Neural progenitor cell (in vitro differentiated cells): ENCODE measurements around the gene KIT. TPM values are rescaled to one million over a fixed set of nuclear protein-coding genes. Genes with fewer than 3 reads are reported as not detected.

Experiments
- DNase-seq: peaks from one replicate; pipeline ENCODE4 v3.0.0-alpha.2; 2016; ENCODE audit warnings: low spot score
- H2AFZ ChIP-seq: fragments of 200-600 bp; sonication (generic); replicated peaks from 2 replicates; pipeline ENCODE4 v1.6.1; 2016; ENCODE audit warnings: antibody characterized with exemption
- H3F3A ChIP-seq: fragments of 200-600 bp; sonication (generic); 2 replicates; pipeline ENCODE4 v1.6.1; 2016; ENCODE audit warnings: antibody characterized with exemption, low read depth
- H3K27ac ChIP-seq: fragments of 200-600 bp; sonication (generic); 2 replicates; pipeline ENCODE4 v1.5.1; 2016; ENCODE audit warnings: mild to moderate bottlenecking
- H3K27me3 ChIP-seq: fragments of 200-600 bp; sonication (generic); 2 replicates; pipeline ENCODE4 v1.6.1; 2016; ENCODE audit warnings: mild to moderate bottlenecking, moderate library complexity
- H3K36me3 ChIP-seq: fragments of 200-600 bp; sonication (generic); 2 replicates; pipeline ENCODE4 v1.5.1; 2016
- H3K4me1 ChIP-seq: fragments of 200-600 bp; sonication (generic); 2 replicates; pipeline ENCODE4 v1.6.1; 2016; ENCODE audit warnings: mixed run types
- H3K4me2 ChIP-seq: fragments of 200-600 bp; sonication (generic); 2 replicates; pipeline ENCODE4 v1.6.1; 2016
- H3K4me3 ChIP-seq: fragments of 200-600 bp; sonication (generic); 2 replicates; pipeline ENCODE4 v1.5.1; 2016
- H3K79me2 ChIP-seq: fragments of 200-600 bp; sonication (generic); 2 replicates; pipeline ENCODE4 v1.6.1; 2016; ENCODE audit warnings: low read depth
- H3K9ac ChIP-seq: fragments of 200-600 bp; sonication (generic); 2 replicates; pipeline ENCODE4 v1.6.1; 2016
- H3K9me3 ChIP-seq: fragments of 200-600 bp; sonication (generic); 2 replicates; pipeline ENCODE4 v1.5.1; 2016; ENCODE audit warnings: low read depth
- H4K20me1 ChIP-seq: fragments of 200-600 bp; sonication (generic); 2 replicates; pipeline ENCODE4 v1.6.1; 2016; ENCODE audit warnings: low read depth
- H3K27ac Mint-ChIP-seq: 3 replicates; pipeline ENCODE4 v1.8.0; 2021; ENCODE audit warnings: mixed read lengths
- H3K27me3 Mint-ChIP-seq: 2 replicates; pipeline ENCODE4 v1.8.0; 2022; ENCODE audit warnings: low read depth, mild to moderate bottlenecking, inconsistent platforms, moderate library complexity, mixed read lengths; ENCODE audit not compliant: insufficient read depth
- H3K36me3 Mint-ChIP-seq: 3 replicates; pipeline ENCODE4 v1.8.0; 2021; ENCODE audit warnings: mixed read lengths
- H3K4me1 Mint-ChIP-seq: 3 replicates; pipeline ENCODE4 v1.8.0; 2021; ENCODE audit warnings: mixed read lengths
- H3K4me3 Mint-ChIP-seq: 3 replicates; pipeline ENCODE4 v1.8.0; 2021; ENCODE audit warnings: mild to moderate bottlenecking, moderate library complexity, mixed read lengths
- H3K9me3 Mint-ChIP-seq: 3 replicates; pipeline ENCODE4 v1.8.0; 2020; ENCODE audit warnings: mixed read lengths
- CTCF ChIP-seq: fragments of 200-600 bp; sonication (generic); IDR thresholded peaks from 2 replicates; pipeline ENCODE4 v1.5.1; 2017; ENCODE audit warnings: antibody characterized with exemption, mild to moderate bottlenecking
- EZH2 ChIP-seq: fragments of 200-600 bp; sonication (generic); IDR thresholded peaks from 2 replicates; pipeline ENCODE4 v1.6.1; 2017; ENCODE audit warnings: antibody characterized with exemption, mild to moderate bottlenecking, moderate library complexity
- EZH2phosphoT487 ChIP-seq: fragments of 200-600 bp; sonication (generic); IDR thresholded peaks from 2 replicates; pipeline ENCODE4 v1.6.1; 2017; ENCODE audit warnings: antibody characterized with exemption
- total RNA-seq: library from RNA; depleted of rRNA; stranded (reverse); fragments of >200 nt; gene quantifications from 2 replicates; pipeline ENCODE4 v1.2.3, GENCODE V29; 2015; ENCODE audit warnings: low replicate concordance

The KIT gene
- total RNA-seq, 1 donor from 2014 or later = 4.6 TPM

- Histone ChIP-seq H3K4me1 (peaks cover 8% of the 10 kb centered on the region), H3K27ac (no peak overlapping the region), H3F3A (no peaks in the 10 kb centered on the region), H3K9ac (no peak overlapping the region), H4K20me1 (no peaks in the 10 kb centered on the region), H2AFZ (no peak overlapping the region), H3K36me3 (no peaks in the 10 kb centered on the region), H3K79me2 (no peaks in the 10 kb centered on the region), H3K4me2 (no peak overlapping the region), H3K27me3 (no peaks in the 10 kb centered on the region), H3K9me3 (no peaks in the 10 kb centered on the region), H3K4me3 (no peak overlapping the region)
- TF ChIP-seq CTCF (no peak), EZH2 (no peak), EZH2phosphoT487 (no peak)
- DNase-seq = peak; percentile 12
- Mint-ChIP-seq H3K4me1 (peaks cover 2% of the 10 kb centered on the region), H3K9me3 (peaks cover 6% of the 10 kb centered on the region), H3K4me3 (no peak overlapping the region), H3K27ac (no peak overlapping the region), H3K27me3 (no peaks in the 10 kb centered on the region), H3K36me3 (peaks cover 19% of the 10 kb centered on the region)
Observed at GRCh38 chr4:54741202-54741601, 83.4 kb downstream of the KIT start.

DNA sequence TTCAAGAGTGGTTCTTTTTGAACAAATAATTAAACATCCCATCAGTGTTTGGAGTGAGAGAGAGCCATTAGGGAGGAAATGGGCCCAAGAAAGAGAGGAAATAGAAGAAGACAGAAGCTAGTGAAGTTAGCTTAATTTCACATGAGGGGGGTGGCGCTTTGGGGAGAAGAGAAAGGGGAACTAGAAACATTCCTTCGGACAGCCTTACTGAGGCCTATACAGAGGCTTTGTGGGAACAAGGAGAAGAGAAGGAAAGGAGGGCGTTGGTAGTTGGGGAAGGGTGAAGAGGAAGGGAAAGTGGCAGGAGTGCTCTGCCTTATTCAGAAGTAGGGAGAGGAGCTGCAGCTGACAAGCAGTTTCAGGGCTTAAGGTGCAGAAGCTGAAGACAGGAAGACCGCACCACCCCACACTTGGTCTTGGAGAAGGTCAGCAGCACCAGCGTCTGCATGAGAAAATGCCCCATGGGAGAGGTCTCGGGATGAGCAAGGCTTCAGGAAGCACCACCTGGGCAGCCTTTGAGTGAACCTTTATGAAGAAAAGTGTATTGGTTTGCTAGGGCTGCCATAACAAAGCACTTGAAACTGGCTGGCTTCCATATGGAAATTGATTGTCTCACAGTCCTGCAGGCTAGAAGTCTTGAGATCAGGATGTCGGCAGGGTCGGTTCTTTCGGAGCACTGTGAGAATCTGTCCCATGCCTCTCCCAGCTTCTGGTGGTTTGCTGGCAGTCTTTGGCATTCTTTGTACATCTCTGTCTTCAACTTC, 85.1 kb downstream of the KIT start:
- H3K4me1 Mint-ChIP-seq = peaks cover 4% of the 10 kb centered on the region
- no peak overlapping the region for H3K4me3 Mint-ChIP-seq
- Histone ChIP-seq H3K4me2 (no peak overlapping the region), H3K4me1 (peaks cover 8% of the 10 kb centered on the region), H3K27me3 (no peaks in the 10 kb centered on the region), H2AFZ (no peak overlapping the region), H3K27ac (no peak overlapping the region), H3K9ac (no peak overlapping the region), H3F3A (no peaks in the 10 kb centered on the region), H3K36me3 (no peaks in the 10 kb centered on the region), H3K4me3 (no peak overlapping the region), H3K79me2 (no peaks in the 10 kb centered on the region), H4K20me1 (no peaks in the 10 kb centered on the region), H3K9me3 (no peaks in the 10 kb centered on the region)
- TF ChIP-seq EZH2phosphoT487 (no peak), CTCF (no peak), EZH2 (no peak)
- H3K36me3 Mint-ChIP-seq = peaks cover 8% of the 10 kb centered on the region
- H3K27ac Mint-ChIP-seq = no peak overlapping the region
- DNase-seq = no peak
- no peaks in the 10 kb centered on the region for H3K27me3 Mint-ChIP-seq
- H3K9me3 Mint-ChIP-seq = peaks cover 10% of the 10 kb centered on the region

- Histone ChIP-seq H2AFZ (no peak overlapping the region), H3K36me3 (no peaks in the 10 kb centered on the region), H3K4me3 (no peak overlapping the region), H3K4me1 (peaks cover 8% of the 10 kb centered on the region), H3K9me3 (no peaks in the 10 kb centered on the region), H3K27me3 (no peaks in the 10 kb centered on the region), H3K27ac (no peak overlapping the region), H3K9ac (no peak overlapping the region), H4K20me1 (no peaks in the 10 kb centered on the region), H3K4me2 (no peak overlapping the region), H3K79me2 (no peaks in the 10 kb centered on the region), H3F3A (no peaks in the 10 kb centered on the region)
- peaks cover 4% of the 10 kb centered on the region for H3K4me1 Mint-ChIP-seq
- peaks cover 3% of the 10 kb centered on the region for H3K27me3 Mint-ChIP-seq
- H3K36me3 Mint-ChIP-seq = peaks cover 6% of the 10 kb centered on the region
- TF ChIP-seq EZH2 = no peak
- TF ChIP-seq CTCF = no peak
- no peak for TF ChIP-seq EZH2phosphoT487
- no peak overlapping the region for H3K4me3 Mint-ChIP-seq
- DNase-seq = no peak
- H3K9me3 Mint-ChIP-seq = peaks cover 14% of the 10 kb centered on the region
- H3K27ac Mint-ChIP-seq = no peak overlapping the region
Observed at GRCh38 chr4:54743562-54743961, 85.8 kb downstream of the KIT start.
